Iris pigment epithelial cell (primary cell): ENCODE results near the gene TMEM252.

ENCODE experiments used
- DNase-seq: peaks from one replicate; pipeline ENCODE4 v3.0.0-alpha.2; 2011; ENCODE audit warnings: low read depth

TMEM252 gene, protein sequence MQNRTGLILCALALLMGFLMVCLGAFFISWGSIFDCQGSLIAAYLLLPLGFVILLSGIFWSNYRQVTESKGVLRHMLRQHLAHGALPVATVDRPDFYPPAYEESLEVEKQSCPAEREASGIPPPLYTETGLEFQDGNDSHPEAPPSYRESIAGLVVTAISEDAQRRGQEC

DNA sequence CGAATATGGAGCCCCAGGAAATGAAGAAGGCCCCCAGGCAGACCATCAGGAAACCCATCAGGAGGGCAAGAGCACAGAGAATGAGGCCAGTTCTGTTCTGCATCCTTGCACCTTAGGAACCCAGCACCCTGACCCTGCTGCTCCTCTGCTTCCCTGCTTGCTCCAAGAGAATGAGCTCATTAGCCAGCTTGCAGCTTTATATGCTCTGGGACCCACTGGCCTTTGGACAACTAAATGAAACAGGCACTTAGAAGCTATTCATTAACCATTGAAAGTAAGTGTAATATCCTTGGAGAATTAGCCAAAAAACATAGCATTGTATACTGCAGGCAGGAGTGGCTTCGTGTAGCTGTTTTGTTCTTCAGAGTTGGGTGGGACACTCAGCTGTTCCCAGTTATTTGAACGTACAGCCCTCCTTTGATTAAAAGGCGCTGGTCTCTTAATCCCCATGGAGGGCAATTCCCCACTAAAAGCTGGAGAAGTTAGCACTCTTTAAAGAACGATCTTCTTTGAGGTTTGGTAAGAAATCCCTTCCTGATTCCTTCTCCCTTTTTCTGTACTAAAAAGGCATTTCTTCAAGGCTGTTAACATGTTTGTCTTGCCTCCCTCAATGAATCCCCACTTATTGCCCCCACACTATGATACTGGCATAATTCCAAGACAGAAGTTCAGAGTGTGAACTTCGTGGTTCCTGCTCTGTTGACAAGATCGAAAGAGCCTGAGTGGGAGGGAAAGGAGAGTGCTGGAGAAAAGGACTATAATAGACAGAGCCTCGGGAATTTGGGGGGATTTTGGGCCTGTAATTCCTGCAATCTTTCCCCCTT, at the start of gene TMEM252:
Gene TMEM252 (minus strand): TSS at position 172 of the 824 bp plus-strand sequence. CDS start 69 bp downstream, at position 103.
- DNase-seq, result no peak

DNA sequence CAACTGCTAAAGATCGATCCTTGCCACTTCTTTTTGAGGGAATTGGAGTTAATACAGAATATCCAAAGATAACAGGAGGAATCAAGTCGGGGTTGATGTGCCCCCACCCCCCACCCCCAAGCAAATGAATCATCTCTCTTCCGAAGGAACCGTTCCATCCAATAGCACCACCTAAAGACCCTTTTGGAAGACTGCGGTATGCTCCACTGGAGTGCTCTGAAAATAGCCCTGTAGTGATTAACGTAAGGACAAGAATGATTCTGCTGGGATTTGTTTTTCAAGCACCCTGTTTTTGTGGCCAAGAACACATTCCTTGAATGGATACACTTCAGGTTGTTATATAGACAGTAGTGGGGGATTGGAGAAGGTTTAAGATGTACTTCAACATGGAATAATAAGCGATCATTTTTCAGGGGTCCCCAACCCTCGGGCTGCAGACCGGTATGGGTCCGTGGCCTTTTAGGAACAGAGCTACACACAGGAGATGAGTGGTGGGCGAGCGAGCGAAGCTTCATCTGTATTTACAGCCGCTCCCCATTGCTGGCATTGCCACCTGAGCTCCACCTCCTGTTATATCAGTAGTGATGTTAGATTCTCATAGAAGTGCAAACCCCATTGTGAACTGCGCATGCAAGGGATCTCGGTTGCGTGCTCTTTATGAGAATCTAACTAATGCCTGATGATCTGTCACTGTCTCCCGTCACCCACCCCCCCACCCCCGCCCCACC, 44.5 kb upstream of the TMEM252 start:
- no peak for DNase-seq

DNA sequence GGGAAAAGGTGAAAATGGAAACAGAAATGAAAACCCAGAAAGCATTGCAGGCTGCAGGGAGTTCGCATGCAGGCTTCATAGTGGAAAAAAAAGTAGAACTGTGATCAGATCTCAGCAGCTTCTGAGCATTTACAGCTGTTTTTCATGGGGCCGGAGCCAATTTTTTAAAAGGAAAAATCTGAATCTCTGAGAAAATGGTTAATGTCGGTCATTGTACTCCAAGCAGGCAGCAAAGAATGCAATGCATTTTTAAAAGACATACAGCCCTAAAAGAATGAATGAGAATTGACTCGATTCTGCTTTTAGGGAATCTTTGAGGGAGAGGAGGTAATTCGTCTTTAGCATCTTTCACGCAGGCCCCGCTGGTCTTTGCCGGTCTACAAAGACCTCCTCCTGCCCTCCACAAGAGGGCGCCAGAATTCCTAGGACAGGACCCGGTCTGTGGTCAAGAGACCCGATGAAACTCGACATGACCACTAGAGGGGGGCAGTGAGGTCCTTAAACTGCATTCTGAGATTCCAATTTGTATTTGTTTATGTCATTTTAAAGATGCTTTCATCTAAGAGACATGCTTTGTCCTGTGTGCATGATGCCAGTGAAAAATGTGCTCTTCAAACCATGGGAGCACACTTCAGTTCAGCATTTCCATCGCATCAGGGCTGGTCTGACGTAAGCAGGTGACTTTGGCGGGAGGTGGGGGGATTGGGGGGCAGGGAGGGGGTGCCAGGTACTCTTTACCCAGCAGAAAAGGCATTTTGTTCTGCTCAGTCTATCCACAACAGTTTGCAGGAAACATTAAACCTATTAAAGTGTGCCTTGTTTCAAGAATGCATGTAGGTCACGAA, 43.7 kb upstream of the TMEM252 start:
- peak; percentile 79 for DNase-seq

DNA sequence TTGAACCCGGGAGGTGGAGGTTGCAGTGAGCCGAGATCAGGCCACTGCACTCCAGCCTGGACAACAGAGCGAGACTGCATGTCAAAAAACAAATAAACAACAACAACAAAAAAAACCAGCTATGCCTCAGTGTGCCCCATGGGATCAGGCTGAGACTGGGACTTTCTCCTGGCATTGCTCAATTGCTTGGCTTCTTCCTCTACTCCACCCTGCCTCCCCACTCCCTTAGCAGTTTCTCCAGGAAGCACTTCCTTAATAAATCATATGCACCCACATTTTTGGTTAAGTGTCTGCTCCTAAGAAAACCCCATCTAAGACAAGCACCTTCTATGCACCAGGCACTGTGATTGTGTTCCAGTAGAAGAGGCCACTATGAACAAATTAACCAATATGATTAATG, 41.0 kb upstream of the TMEM252 start:
- DNase-seq, result no peak

DNA sequence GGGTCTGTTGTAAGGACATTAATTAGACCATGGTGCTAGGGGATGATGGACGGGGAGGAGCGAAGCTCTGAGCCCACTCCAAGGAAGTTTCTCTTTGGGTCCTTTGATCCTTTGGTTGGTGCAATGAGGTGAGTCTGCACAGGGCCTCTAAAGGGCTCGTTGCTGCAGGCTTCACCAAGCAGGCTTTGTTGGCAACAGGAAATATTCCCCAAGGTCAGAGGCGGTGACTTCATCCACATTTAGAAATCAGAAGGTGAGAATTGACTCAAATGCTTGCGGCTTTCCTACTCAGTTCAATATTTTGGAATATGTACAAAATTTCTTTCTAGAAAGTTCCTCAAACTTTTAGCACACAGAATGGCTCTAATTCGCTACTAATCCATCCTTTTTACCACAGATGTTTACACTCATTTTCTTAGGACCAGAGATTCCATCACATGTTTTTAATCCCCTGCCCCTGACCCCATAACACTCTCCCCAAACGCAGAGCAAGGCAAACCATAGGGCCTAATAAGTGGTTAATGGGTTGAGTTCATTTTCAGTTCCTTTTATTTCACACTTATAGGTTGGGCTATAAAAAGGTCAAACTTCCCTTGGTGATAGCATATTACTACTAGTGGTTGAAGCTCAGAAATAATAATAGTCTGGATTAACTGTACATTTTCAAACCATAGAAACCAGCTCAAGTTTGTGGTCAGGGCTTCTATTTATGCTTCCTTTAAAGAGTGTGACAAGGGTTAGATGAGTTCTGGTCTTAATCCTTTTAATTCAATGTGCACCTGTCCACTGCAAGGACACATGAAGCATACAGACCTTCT, 37.3 kb upstream of the TMEM252 start:
- no peak for DNase-seq

DNA sequence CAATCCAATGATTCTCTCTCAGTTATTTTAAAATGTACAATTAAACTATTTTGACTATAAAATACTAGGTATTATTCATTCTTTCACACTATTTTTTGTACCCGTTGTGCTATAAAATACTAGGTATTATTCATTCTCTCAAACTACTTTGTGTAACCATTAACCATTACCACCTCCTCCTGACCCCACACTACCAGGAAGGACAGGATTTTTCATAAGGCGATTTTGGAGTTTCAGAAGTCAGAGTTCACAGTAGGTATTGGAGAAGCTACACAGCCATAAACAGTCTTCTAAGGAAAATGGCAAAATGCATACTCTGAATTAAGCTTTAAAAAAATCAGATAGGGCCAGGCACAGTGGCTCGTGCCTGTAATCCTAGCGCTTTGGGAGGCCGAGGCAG, 35.1 kb upstream of the TMEM252 start:
- DNase-seq, result no peak

DNA sequence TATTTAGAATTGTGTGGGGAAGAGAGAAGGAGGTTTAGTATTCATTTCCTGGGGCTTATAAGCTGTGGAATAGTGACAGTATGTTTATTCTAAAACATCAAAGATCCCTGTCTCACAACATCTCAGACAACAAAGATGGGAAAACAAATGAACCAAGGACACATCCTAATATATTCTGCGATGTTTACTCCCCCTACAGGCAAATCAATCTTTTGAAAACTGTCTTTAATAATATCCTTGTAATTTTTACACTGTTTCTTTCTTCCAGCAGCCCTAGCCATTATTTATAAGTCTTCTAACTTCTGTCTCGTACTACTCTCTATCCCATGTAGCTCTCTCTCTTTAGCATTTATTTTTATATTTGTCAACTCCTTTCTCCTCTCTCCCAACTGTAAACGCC, 33.5 kb upstream of the TMEM252 start:
- no peak for DNase-seq

DNA sequence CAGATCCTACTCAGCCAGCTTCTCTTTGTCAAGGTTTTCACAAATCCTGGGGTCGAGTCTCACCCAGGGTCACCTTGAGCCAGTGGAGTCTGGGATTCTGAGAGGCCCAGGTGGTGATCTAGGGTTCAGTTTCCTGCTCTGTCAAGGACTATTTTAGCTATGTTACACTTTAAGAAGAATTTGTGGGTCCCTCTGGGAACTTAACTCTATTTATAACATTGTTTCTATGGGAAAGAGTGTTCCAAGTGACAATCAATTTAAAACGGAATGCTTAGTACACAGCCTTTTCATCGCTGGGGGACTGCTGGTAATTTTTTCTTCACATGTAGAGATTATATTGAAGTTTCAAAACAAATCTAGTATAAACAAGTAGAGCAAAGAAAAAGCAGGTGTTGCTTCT, 26.9 kb upstream of the TMEM252 start:
- no peak for DNase-seq

DNA sequence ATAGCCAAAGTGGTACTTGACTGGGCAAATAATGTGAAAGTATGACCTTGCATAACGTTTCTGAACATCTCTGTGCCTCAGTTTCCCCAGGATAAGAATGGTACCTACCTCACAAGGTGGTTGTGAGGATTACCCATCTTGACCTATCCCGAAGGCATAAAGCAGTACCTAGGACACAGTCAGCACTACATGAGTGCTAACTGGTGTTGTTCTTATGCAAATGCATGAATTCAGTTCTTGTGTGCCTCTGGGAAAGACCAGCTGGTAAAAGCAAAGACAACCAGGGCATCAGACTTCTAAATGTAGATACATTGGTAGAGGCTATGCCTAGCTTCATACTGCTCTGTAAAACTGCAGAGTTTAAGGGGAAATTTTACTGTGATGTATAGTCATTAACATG, 21.8 kb upstream of the TMEM252 start:
- DNase-seq, result no peak

DNA sequence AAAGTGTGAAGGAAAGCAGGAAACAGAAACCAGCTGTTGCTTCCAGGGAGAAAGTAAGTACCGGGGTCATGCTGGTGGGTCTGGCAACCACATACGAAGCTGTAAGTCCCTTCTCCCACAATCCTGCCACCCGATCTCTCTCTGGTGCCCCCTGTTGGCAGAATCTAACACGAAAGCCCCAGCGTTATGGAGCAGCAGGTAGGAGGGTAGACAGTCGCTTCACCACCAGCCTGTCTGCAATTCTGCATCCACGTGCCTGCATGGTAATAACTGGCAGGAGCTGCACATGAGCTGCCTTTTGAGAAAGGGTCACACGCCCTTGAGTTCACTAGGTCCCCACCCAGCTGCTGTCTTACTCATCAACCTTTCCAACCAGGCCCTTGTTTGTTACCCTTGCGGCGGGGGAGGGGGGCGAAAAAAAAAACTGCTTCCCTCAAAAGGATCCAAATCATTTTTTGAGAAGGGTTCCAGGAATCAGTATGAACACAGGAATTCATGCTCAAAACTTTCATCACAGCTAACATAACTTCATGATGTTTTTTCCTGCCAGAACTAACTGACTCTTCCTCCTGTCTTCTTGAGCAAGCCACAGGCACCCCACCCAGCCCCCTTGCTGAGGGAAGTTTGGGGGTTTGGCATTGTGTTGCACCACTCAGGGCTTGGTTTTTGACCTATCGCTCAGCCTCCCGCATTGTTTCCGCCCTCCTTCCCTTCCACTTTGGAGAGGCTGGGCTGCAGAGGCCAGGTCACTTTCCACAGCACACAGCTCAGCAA, 19.6 kb upstream of the TMEM252 start:
- peak; percentile 22 for DNase-seq

DNA sequence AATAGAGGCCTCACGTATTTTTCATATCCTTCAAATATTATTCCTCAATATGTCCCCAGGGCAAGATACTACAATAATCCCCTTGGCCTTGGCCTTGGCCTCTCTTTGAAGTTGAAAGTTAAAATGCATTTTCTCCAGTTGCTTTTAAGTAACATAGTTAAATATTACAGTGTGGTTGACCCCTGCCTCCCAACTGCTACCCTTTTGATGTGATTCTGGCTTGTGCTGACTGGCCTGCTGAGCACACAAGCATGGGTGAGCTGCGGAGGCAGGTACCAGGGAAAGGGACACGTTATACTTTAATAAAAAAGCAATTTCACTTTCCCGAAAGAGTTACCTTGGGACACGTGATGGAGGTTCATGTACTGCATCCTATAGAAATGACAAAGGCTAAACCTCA, 17.9 kb upstream of the TMEM252 start:
- no peak for DNase-seq

DNA sequence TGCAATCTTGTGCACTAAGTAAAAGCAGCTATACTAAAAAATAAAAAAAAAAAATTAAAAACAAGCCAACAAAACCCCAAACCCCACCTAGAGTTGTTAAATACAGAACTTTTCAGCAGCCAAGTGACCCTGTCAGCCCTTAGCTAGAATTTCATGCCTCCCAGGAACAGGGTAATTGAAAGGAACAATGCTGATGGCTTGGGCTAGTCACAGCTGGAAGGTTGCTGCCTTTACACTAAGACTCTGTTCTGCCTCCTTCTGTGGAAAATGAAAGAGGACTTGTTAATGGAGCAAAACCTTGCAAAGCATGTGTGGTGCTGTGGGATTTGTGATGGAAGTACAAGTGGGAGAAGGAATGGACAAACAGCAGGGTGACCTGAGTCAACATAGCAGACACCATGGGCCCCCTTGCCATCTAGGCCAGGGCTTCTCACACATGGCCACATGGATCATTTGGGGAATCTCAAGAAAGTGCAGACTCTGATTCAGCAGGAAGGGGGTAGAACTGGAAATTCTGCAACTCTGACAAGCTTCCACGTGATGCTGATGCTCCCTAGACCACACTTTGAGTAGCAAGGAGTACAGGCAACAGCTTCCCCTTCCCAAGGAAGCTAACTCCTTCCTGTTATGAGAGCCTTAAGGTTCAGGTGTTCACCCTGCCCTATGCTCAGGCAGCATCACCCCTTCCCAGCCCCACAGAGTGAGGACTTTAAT, 14.9 kb upstream of the TMEM252 start:
- DNase-seq, result no peak

DNA sequence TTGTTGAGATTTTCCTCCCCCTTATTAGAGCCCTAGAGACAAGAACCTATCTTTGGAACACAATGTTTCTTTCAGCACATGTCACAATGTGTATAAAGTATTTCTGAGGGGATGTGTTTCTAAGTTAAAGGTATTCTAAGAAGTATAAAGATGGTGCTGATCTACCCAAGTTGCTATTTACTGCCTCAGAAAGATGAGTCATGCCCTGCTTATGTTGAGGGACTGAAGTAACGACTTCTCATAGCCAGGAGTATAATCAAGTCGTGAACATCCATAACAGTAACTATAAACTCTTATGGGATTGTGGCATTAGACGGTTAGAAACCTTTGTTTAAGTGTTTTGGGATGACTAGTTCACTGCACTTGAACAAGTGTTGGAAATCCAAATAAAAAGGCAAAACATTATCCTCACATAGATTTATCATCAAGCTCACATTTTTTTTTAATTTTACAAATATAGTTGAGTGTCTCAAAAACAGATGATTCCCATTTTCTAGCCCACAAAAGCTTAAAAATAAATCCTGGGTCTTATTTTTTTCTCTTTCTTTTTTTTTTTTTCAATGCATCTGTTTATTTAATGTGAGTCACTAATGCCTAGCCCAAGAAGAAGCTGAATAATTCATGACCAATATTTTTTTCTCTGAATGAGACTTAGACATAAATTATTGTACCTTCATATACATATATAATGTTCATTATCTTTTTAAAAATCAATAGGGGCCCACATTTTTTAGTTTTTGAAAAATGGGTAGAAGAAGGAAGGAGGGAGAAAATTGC, 12.2 kb upstream of the TMEM252 start:
- DNase-seq, result peak; percentile 66

DNA sequence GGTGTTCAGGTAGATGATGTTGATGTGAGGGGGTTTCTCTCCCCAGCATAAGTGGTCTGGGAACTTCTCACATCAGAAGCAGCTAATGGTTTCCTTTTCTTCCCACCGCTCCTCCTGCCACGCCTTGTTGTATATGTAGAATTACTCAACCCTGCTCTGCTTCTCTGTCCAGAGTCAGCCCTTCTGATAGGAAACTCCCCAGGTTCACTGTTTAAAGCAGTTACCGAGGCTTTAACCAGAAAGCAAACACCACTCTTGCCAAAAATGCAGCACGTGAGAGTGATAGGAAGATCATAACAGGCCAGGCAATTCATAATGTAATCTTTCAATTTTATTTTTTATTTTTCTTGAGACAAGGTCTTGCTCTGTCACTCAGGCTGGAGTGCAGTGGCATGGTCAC, 10.5 kb upstream of the TMEM252 start:
- DNase-seq, result no peak

DNA sequence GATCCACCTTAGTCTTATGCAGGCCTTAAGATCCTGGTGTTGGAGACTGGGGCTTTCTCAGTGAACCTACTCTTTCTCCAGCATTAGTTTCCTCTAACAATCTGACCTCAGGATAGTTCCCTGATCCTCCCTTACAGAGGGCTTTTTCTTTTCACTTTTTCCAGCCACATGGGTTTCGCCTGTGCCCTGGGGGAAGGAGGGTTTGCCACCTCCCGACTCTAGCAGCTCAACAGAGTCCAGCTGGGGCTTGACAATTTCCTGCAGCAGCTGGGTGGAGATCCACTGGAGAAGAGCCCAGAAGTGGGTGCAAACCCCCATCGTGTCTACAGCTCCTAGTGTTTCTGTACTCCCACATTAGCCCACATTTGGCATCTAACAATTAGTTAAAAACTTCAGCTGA, 7.6 kb upstream of the TMEM252 start:
- no peak for DNase-seq

DNA sequence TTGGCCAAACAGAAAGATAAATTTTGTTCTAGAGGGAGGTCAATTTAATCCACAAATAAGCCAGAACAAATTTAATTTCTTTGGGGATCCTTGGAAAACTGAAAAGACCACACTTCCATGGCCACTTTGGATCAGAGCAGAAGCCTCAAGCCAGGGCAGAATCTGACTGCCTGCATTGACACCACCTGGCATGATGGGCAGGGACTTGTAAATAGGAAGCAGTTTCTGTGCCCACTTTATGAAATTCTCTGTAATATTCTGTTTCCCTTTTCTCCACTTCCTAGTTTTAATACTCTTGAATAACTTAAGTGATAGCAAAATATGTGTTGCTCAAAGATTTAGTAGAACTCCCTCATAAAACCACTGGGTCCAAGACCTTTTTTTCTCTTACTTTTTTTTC, 6.7 kb upstream of the TMEM252 start:
- no peak for DNase-seq

DNA sequence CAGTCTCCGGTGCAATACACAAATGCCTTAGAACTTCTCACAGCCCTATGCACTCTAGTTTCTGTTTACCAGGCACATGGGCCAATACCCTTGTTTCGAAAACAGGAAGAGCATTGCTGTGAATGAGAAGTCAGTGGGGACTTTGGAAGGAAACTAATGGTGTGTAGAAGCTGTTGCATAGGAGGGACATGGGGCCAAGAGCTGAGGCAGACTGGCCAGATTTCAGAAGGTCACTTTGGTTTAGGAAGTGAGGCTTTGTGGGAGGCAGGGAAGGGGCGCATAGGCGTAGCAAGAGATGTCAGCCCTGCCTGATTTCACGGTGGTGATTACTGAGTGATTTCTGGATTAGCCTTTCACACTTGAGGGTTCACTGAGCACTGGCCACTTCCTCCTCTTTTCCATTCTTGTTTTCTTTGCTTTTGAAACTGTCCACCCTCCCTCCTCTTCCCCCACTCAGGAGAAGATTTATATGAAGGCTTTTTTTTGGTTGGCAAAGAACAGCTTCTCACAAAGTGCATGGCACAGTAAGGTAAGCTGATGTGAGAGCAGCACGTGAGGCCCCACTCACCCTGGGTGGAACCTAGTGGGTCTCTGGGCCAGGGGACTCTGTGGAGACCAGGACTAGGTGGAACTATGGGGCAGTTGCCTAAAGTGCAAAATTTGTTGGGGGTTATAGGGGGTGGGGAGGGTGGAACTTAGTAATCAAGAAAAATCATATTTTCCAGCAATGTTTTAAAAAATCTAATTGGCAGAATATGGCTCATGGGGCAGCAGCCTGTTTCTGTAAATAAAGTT, 6.1 kb upstream of the TMEM252 start:
- no peak for DNase-seq

DNA sequence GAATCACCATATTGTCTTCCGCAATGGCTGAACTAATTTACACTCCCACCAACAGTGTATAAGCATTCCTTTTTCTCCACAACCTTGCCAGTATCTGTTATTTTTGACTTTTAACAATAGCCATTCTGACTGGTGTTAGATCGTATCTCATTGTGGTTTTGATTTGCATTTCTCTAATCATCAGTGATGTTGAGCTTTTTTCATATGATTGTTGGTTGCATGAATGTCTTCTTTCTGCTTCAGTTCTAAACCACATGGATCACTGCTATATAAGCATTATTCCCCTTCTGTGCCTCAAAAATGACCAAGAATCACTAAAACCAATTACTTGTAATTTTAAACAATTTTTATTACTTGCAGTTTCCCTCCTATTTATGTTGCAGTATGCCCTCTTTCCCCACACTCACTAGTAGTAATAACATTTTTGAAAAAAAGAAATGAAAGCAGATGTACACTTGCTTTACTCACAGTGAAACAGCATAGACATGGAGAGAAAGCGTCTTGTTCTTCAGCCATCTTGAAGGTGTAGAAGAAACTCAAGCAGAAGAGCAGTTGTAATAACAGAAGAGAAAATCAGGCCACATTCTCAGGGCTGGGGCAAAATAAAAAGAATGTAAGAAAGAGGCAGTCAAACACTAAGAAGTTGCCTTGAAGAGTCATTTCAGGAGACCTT, 4.5 kb upstream of the TMEM252 start:
- no peak for DNase-seq
